ENCODE measurements around the gene CACNA1S. TPM values are rescaled to one million over a fixed set of nuclear protein-coding genes. Genes with fewer than 3 reads are reported as not detected.

Gene CACNA1S
- total and polyA plus RNA-seq, 2 of the 8 experiments (the other 6 are each of a cell fraction or from before 2014, with no cell fraction given) = 0.06 TPM; not detected in 1

- FAIRE-seq = no peak
- TF ChIP-seq ATF2 (IDR thresholded peaks at IDR 0.05; ENCODE audit: low read length) (no peak), SIRT6 (IDR thresholded peaks at IDR 0.05; ENCODE audit: low read length) (no peak), ATF3 (IDR thresholded peaks at IDR 0.05; ENCODE audit: insufficient read depth, low read depth, low read length) (no peak), JUND (IDR thresholded peaks at IDR 0.05; ENCODE audit: low read length) (no peak), SP2 (IDR thresholded peaks at IDR 0.05; ENCODE audit: low read length) (no peak), JUN (IDR thresholded peaks at IDR 0.05; ENCODE audit: low read depth, low read length) (no peak), SAP30 (IDR thresholded peaks at IDR 0.05; ENCODE audit: insufficient read depth, insufficient replicate concordance, low read length) (no peak), CHD1 (IDR thresholded peaks at IDR 0.05; ENCODE audit: low read depth, low read length) (no peak), CEBPB (IDR thresholded peaks at IDR 0.05; ENCODE audit: low read depth, low read length) (no peak), TCF12 (IDR thresholded peaks at IDR 0.05; ENCODE audit: low read depth, low read length) (no peak), YY1 (IDR thresholded peaks at IDR 0.05; ENCODE audit: low read depth, low read length) (no peak)
These were observed 33.6 kb upstream of the CACNA1S start for GRCh38 chr1:201145816-201146215.

More at GRCh38 chr1:201145816-201146215, 33.6 kb upstream of the CACNA1S start:
- ChIA-PET CTCF (ENCODE audit: partially characterized antibody) (interaction anchor here (1.0 to 3.4 kb wide), 6 partner anchors 12 to 167 kb away, joined by 3 to 14 read pairs (median 4); no protein-coding TSS in a partner anchor), POLR2A (ENCODE audit: partially characterized antibody) (interaction anchor here (1.2 to 2.1 kb wide), 3 partner anchors 9 to 23 kb away, joined by 4 to 5 read pairs (median 4); no protein-coding TSS in a partner anchor)
- Histone ChIP-seq H3K14ac (ENCODE audit: insufficient read length) (no peak overlapping the region), H4K20me1 (replicated peaks in 1 of 2; ENCODE audit: control insufficient read depth in 1 of 2, insufficient read depth in 2 of 2, low read length in 2 of 2) (peaks cover 12 to 18% of the 10 kb centered on the region in 2 experiments), H3K9ac (replicated peaks in 1 of 4; ENCODE audit: extremely low read depth in 1 of 4, low read depth in 3 of 4, low read length in 3 of 4) (no peak overlapping the region), H4K5ac (ENCODE audit: insufficient read length, low read depth, low read length) (no peak overlapping the region), H2AFZ (ENCODE audit: low read length) (no peak overlapping the region), H4K91ac (replicated peaks; ENCODE audit: insufficient read length, low read length) (no peak overlapping the region), H3K23ac (ENCODE audit: insufficient read length) (no peak overlapping the region), H2BK12ac (ENCODE audit: low read depth, low read length) (no peak overlapping the region), H3K4ac (replicated peaks; ENCODE audit: insufficient read length, low read depth, low read length) (no peak overlapping the region), H3K4me2 (ENCODE audit: insufficient read depth in 1 of 2, low read depth in 2 of 2, low read length in 2 of 2) (no peak overlapping the region), H3K27ac (ENCODE audit: low read depth, low read length) (no peak overlapping the region), H4K8ac (ENCODE audit: extremely low read depth, insufficient read depth, low read length) (no peak overlapping the region), H2BK5ac (ENCODE audit: low read depth, low read length) (no peak overlapping the region), H3K23me2 (ENCODE audit: low read depth, low read length) (no peaks in the 10 kb centered on the region), H3K36me3 (ENCODE audit: control insufficient read depth in 2 of 4, insufficient read depth in 4 of 4, low read length in 3 of 4) (peaks cover 59 to 87% (median 85%) of the 10 kb centered on the region in 4 experiments), H2BK20ac (ENCODE audit: low read length) (no peak overlapping the region), H3K18ac (ENCODE audit: extremely low read depth, low read length) (no peak overlapping the region), H2BK120ac (replicated peaks; ENCODE audit: low read depth, low read length) (no peak overlapping the region), H3K79me2 (ENCODE audit: control insufficient read depth in 1 of 2, insufficient read depth in 2 of 2, low read length in 2 of 2) (no peaks in the 10 kb centered on the region), H3K27me3 (replicated peaks in 1 of 4; ENCODE audit: control insufficient read depth in 3 of 4, extremely low read depth in 1 of 4, insufficient read depth in 3 of 4, low read length in 3 of 4) (no peaks in the 10 kb centered on the region), H3K4me1 (replicated peaks in 1 of 4; ENCODE audit: control insufficient read depth in 3 of 4, insufficient read depth in 4 of 4, low read length in 3 of 4) (no peaks in the 10 kb centered on the region), H3K56ac (replicated peaks; ENCODE audit: insufficient read length, low read depth, low read length) (no peak overlapping the region), H2AK5ac (ENCODE audit: low read depth, low read length) (no peak overlapping the region), H3K4me3 (ENCODE audit: extremely low read depth in 1 of 4, insufficient read depth in 2 of 4, low read depth in 3 of 4, low read length in 4 of 4) (no peak overlapping the region), H3K79me1 (ENCODE audit: low read depth, low read length) (no peaks in the 10 kb centered on the region), H3K9me3 (ENCODE audit: insufficient read depth in 2 of 2, low read depth in 1 of 2, low read length in 1 of 2) (no peaks in the 10 kb centered on the region), H2BK15ac (ENCODE audit: low read length) (no peak overlapping the region)
- no peak for DNase-seq (ENCODE audit: low read depth in 1 of 2, low spot score in 2 of 2)
- 93% methylated on average over 7 of the region's 7 CpGs; no CpG with 5 or more reads in 1 of the 2 experiments for WGBS, 2 experiments (ENCODE audit: extremely low coverage in 1 of 2, insufficient coverage in 1 of 2, insufficient read length in 1 of 2, insufficient replicate concordance in 2 of 2, low coverage in 1 of 2, low lambda C conversion rate in 2 of 2, missing lambda C conversion rate in 1 of 2)

Data from H1 (cell line).